NCI-H446 treated with DMSO at 0.1 percent for 48 hours (cell line): ENCODE results near the gene HS3ST6.
"Not testable (repeated sequence)": the region's sequence is repeated elsewhere in the genome, so short reads cannot be mapped to it uniquely, and the experiment has no call there.

ENCODE experiments used
- DNase-seq: peaks from one replicate; lab custom pipeline; 2025; lab: John Stamatoyannopoulos, UW

The HS3ST6 gene

GRCh38 chr16:1907226-1907860 lies 10.9 kb downstream of the HS3ST6 start:
- DNase-seq, result no peak

- DNase-seq, result no peak
These were observed 11.4 kb downstream of the HS3ST6 start for GRCh38 chr16:1906846-1907165.

GRCh38 chr16:1906055-1906845 lies 12.0 kb downstream of the HS3ST6 start:
- DNase-seq, result no peak

GRCh38 chr16:1903845-1904840 lies 14.1 kb downstream of the HS3ST6 start:
- no peak for DNase-seq

- no peak for DNase-seq
These were observed 15.0 kb downstream of the HS3ST6 start for GRCh38 chr16:1903220-1903574.

- no peak for DNase-seq
These were observed 15.5 kb downstream of the HS3ST6 start for GRCh38 chr16:1902547-1903219.

- DNase-seq, result no peak
These were observed 17.8 kb downstream of the HS3ST6 start for GRCh38 chr16:1900452-1900774.

GRCh38 chr16:1899641-1900451 lies 18.4 kb downstream of the HS3ST6 start:
- DNase-seq, result no peak

GRCh38 chr16:1897692-1898091 lies 20.5 kb downstream of the HS3ST6 start:
- not testable (repeated sequence) for DNase-seq

- DNase-seq, result no peak
These were observed 22.1 kb downstream of the HS3ST6 start for GRCh38 chr16:1895949-1896675.

GRCh38 chr16:1895068-1895467 lies 23.1 kb downstream of the HS3ST6 start:
- no peak for DNase-seq

- no peak for DNase-seq
These were observed 27.5 kb downstream of the HS3ST6 start for GRCh38 chr16:1890708-1891050.

GRCh38 chr16:1890024-1890707 lies 28.0 kb downstream of the HS3ST6 start:
- no peak for DNase-seq

GRCh38 chr16:1887711-1888354 lies 30.4 kb downstream of the HS3ST6 start:
- DNase-seq, result no peak

GRCh38 chr16:1884889-1885288 lies 33.3 kb downstream of the HS3ST6 start:
- no peak for DNase-seq

GRCh38 chr16:1884155-1884760 lies 34.0 kb downstream of the HS3ST6 start:
- DNase-seq, result no peak

GRCh38 chr16:1881172-1881571 lies 37.0 kb downstream of the HS3ST6 start:
- DNase-seq, result not testable (repeated sequence)

- no peak for DNase-seq
These were observed 38.7 kb downstream of the HS3ST6 start for GRCh38 chr16:1879477-1879876.

GRCh38 chr16:1878256-1878655 lies 40.0 kb downstream of the HS3ST6 start:
- DNase-seq, result no peak
